ENCODE results near the gene TCF12. TPM values are rescaled to one million over a fixed set of nuclear protein-coding genes. Genes with fewer than 3 reads are reported as not detected.

The TCF12 gene
- total RNA-seq, 1 donor from 2014 or later = 149 TPM

DNA sequence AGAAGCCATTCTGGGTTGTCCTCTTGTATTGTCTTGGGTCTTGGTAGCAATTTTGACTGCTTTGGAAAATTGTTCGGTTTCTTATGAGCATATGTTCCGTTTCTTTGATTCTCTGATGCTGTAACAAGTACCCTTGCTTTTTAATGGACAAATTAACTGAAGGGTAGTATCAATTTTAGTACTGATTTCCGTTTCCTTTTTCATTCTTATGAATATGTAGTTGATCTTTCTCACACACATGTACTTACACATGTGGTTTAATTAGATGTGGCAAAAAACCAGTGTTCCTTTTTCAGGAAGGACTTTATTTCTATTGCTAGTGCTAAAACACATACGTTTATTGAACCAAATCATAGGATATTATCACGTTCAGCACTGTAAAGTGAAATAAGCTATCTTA, 119.1 kb downstream of the TCF12 start:
- H3K36me3 ChIP-seq = no peaks in the 10 kb centered on the region
- H3K27ac ChIP-seq = no peak overlapping the region
- Mint-ChIP-seq H3K36me3 (peaks cover 14% of the 10 kb centered on the region), H3K27me3 (ENCODE audit: insufficient read depth, low read depth) (peaks cover 2% of the 10 kb centered on the region), H3K9me3 (peaks cover 5% of the 10 kb centered on the region), H3K4me3 (no peak overlapping the region), H3K4me1 (no peaks in the 10 kb centered on the region), H3K27ac (no peak overlapping the region)
- H2AFZ ChIP-seq (replicated peaks) = no peak overlapping the region
- no peaks in the 10 kb centered on the region for H3K27me3 ChIP-seq
- no peak overlapping the region for H3K4me2 ChIP-seq
- peaks cover 100% of the 10 kb centered on the region for H3K79me2 ChIP-seq (ENCODE audit: low read depth)
- no peaks in the 10 kb centered on the region for H3F3A ChIP-seq (ENCODE audit: low read depth)
- TF ChIP-seq EZH2 (IDR thresholded peaks at IDR 0.05) (no peak), EZH2phosphoT487 (IDR thresholded peaks at IDR 0.05) (no peak)
- TF ChIP-seq, protein P1, sequence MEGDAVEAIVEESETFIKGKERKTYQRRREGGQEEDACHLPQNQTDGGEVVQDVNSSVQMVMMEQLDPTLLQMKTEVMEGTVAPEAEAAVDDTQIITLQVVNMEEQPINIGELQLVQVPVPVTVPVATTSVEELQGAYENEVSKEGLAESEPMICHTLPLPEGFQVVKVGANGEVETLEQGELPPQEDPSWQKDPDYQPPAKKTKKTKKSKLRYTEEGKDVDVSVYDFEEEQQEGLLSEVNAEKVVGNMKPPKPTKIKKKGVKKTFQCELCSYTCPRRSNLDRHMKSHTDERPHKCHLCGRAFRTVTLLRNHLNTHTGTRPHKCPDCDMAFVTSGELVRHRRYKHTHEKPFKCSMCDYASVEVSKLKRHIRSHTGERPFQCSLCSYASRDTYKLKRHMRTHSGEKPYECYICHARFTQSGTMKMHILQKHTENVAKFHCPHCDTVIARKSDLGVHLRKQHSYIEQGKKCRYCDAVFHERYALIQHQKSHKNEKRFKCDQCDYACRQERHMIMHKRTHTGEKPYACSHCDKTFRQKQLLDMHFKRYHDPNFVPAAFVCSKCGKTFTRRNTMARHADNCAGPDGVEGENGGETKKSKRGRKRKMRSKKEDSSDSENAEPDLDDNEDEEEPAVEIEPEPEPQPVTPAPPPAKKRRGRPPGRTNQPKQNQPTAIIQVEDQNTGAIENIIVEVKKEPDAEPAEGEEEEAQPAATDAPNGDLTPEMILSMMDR (IDR thresholded peaks at IDR 0.05) = no peak
- no peak for DNase-seq (ENCODE audit: low spot score)
- H3K4me3 ChIP-seq = no peak overlapping the region
- H3K9ac ChIP-seq = no peak overlapping the region
- H3K4me1 ChIP-seq = peaks cover 49% of the 10 kb centered on the region
- H4K20me1 ChIP-seq (ENCODE audit: low read depth) = peaks cover 91% of the 10 kb centered on the region
- H3K9me3 ChIP-seq (ENCODE audit: low read depth) = no peaks in the 10 kb centered on the region

DNA sequence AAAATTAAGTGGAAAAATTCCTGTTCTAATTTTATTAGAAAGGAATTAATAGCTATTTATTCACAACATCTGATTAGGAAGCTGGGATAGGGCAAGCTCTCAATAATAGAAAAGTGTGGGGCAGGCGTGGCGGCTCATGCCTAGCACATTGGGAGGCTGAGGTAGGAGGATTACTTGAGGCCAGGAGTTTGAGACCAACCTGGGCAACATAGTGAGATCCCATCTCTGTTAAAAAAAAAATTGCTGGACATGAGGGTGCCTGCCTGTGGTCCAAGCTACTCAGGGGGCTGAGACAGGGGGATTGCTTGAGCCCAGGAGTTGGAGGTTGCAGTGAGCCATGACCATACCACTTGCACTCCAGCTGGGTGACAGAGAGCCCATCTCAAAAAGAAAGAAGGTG, 119.6 kb downstream of the TCF12 start:
- H3K36me3 ChIP-seq = no peaks in the 10 kb centered on the region
- peaks cover 49% of the 10 kb centered on the region for H3K4me1 ChIP-seq
- no peaks in the 10 kb centered on the region for H3K9me3 ChIP-seq (ENCODE audit: low read depth)
- H3K27me3 Mint-ChIP-seq (ENCODE audit: insufficient read depth, low read depth) = peaks cover 2% of the 10 kb centered on the region
- H3K9ac ChIP-seq = no peak overlapping the region
- H2AFZ ChIP-seq (replicated peaks) = no peak overlapping the region
- peaks cover 86% of the 10 kb centered on the region for H4K20me1 ChIP-seq (ENCODE audit: low read depth)
- peaks cover 100% of the 10 kb centered on the region for H3K79me2 ChIP-seq (ENCODE audit: low read depth)
- H3K27me3 ChIP-seq = no peaks in the 10 kb centered on the region
- no peak overlapping the region for H3K4me2 ChIP-seq
- H3K4me3 Mint-ChIP-seq = no peak overlapping the region
- peaks cover 16% of the 10 kb centered on the region for H3K36me3 Mint-ChIP-seq
- no peak overlapping the region for H3K27ac ChIP-seq
- TF ChIP-seq EZH2 (IDR thresholded peaks at IDR 0.05) = no peak
- no peak for TF ChIP-seq EZH2phosphoT487 (IDR thresholded peaks at IDR 0.05)
- no peaks in the 10 kb centered on the region for H3F3A ChIP-seq (ENCODE audit: low read depth)
- H3K27ac Mint-ChIP-seq = no peak overlapping the region
- no peak overlapping the region for H3K4me3 ChIP-seq
- no peak for DNase-seq (ENCODE audit: low spot score)
- no peaks in the 10 kb centered on the region for H3K4me1 Mint-ChIP-seq
- peaks cover 5% of the 10 kb centered on the region for H3K9me3 Mint-ChIP-seq

DNA sequence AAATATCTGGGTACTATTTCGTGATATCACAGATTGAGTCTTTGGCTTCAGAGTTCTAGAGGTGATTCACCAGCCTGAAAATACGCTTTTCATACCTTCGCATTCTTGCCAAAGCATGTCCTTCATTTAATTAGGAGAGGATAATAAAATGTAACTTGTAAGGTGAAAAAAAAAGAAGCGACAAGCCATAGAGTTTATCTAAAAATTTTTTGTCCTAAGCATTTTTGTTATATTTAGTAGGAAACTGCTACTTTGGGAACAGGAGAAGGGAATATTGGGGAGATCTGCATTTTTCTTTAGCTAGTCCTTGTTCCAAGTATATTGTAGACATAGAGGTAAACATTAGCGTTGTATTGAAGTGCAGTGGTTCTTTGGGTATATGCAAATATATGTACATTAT, 120.1 kb downstream of the TCF12 start:
- no peak for DNase-seq (ENCODE audit: low spot score)
- H3K27me3 ChIP-seq = no peaks in the 10 kb centered on the region
- Mint-ChIP-seq H3K4me1 (no peaks in the 10 kb centered on the region), H3K27ac (no peak overlapping the region), H3K4me3 (no peak overlapping the region), H3K9me3 (peaks cover 5% of the 10 kb centered on the region), H3K36me3 (peaks cover 16% of the 10 kb centered on the region), H3K27me3 (ENCODE audit: insufficient read depth, low read depth) (peaks cover 2% of the 10 kb centered on the region)
- TF ChIP-seq EZH2 (IDR thresholded peaks at IDR 0.05) (no peak), EZH2phosphoT487 (IDR thresholded peaks at IDR 0.05) (no peak)
- TF ChIP-seq, protein P1 (IDR thresholded peaks at IDR 0.05) = no peak
- H3K4me2 ChIP-seq = no peak overlapping the region
- peaks cover 49% of the 10 kb centered on the region for H3K4me1 ChIP-seq
- H3F3A ChIP-seq (ENCODE audit: low read depth) = no peaks in the 10 kb centered on the region
- H4K20me1 ChIP-seq (ENCODE audit: low read depth) = peaks cover 82% of the 10 kb centered on the region
- no peak overlapping the region for H2AFZ ChIP-seq (replicated peaks)
- no peak overlapping the region for H3K4me3 ChIP-seq
- no peaks in the 10 kb centered on the region for H3K36me3 ChIP-seq
- H3K9me3 ChIP-seq (ENCODE audit: low read depth) = no peaks in the 10 kb centered on the region
- no peak overlapping the region for H3K27ac ChIP-seq
- H3K9ac ChIP-seq = no peak overlapping the region
- H3K79me2 ChIP-seq (ENCODE audit: low read depth) = peaks cover 100% of the 10 kb centered on the region

DNA sequence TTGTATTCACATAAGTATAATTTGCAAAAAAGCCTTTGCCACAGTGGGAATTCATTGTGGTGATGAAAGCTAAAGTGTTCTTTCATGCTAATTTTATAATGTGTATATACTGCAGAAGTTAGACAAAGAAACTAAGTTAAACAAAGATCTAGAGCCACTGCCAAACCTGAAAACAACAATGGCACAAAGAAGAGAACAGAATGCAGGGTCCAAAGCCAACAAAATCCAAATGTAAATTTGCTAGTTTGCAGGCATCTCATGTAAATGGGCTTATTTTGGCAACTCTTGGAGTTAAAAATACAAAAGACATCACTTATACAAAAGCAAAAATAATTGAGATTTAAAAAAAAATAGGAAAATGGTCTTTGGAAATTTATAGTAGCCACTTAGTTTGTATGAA, 123.0 kb downstream of the TCF12 start:
- no peak overlapping the region for H2AFZ ChIP-seq (replicated peaks)
- H3K9me3 ChIP-seq (ENCODE audit: low read depth) = no peaks in the 10 kb centered on the region
- peaks cover 8% of the 10 kb centered on the region for H3K4me1 Mint-ChIP-seq
- peaks cover 5% of the 10 kb centered on the region for H3K27me3 Mint-ChIP-seq (ENCODE audit: insufficient read depth, low read depth)
- H3K4me3 ChIP-seq = no peak overlapping the region
- TF ChIP-seq, protein P1 (IDR thresholded peaks at IDR 0.05) = no peak
- TF ChIP-seq EZH2 (IDR thresholded peaks at IDR 0.05) (no peak), EZH2phosphoT487 (IDR thresholded peaks at IDR 0.05) (no peak)
- H3K9ac ChIP-seq = no peak overlapping the region
- H3K36me3 ChIP-seq = no peaks in the 10 kb centered on the region
- H3K27ac Mint-ChIP-seq = no peak overlapping the region
- H4K20me1 ChIP-seq (ENCODE audit: low read depth) = peaks cover 80% of the 10 kb centered on the region
- peaks cover 19% of the 10 kb centered on the region for H3K36me3 Mint-ChIP-seq
- peaks cover 100% of the 10 kb centered on the region for H3K79me2 ChIP-seq (ENCODE audit: low read depth)
- peaks cover 48% of the 10 kb centered on the region for H3K4me1 ChIP-seq
- no peaks in the 10 kb centered on the region for H3K27me3 ChIP-seq
- no peak overlapping the region for H3K4me3 Mint-ChIP-seq
- H3K4me2 ChIP-seq = peak overlapping the region; percentile 12
- H3K27ac ChIP-seq = peak overlapping the region; percentile 3
- H3F3A ChIP-seq (ENCODE audit: low read depth) = no peaks in the 10 kb centered on the region
- H3K9me3 Mint-ChIP-seq = peaks cover 4% of the 10 kb centered on the region
- DNase-seq (ENCODE audit: low spot score) = no peak
